NOMO-1 (cell line): ENCODE measurements around the gene ASTN2.
"Not testable (repeated sequence)": the region's sequence is repeated elsewhere in the genome, so short reads cannot be mapped to it uniquely, and the experiment has no call there.

Experiments
- DNase-seq, 2 experiments: peaks; one replicate each; lab custom pipeline; 2025; ENCODE audit not compliant: unreplicated experiment in 2 of 2; lab: John Stamatoyannopoulos, UW

The ASTN2 gene

GRCh38 chr9:117083559-117083958 lies 331.3 kb downstream of the ASTN2 start:
- DNase-seq, result no peak

- DNase-seq, result no peak
These were observed 333.1 kb downstream of the ASTN2 start for GRCh38 chr9:117081641-117082317.

GRCh38 chr9:117080765-117081390 lies 334.0 kb downstream of the ASTN2 start:
- no peak for DNase-seq

DNA sequence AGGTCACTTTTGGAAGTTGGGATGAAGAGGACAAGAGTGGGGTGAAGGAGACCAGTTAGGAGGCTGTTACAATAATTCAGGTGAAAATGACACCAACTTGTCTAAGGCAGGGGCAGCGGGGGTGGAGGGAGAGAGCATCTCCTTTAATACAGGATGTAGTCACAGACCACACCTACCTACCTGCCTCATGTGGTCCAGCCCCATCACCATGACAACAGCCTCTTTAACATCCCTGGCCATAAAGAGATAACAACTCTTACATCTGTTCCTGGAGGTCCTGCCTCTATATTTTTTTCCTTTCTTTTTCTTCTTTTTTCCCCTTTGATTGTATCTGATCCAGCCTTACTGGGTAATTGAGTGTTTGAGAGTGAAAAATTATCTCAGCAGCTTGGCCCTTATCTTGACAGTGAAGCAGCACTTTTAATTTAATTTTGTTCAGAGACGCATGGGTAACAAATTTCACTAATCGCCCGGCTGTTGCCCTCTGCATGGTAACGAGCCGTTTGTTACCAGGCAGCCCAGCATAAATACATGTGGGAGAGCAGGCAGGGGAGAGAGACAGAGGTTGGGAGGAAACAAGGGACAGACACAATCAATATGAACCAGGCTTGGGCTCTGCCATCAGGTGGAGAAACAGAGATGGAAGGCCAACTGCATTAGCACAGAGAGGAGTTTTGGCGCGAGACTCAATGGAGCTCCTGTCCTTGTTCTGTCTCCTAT lies 338.1 kb downstream of the ASTN2 start:
- no peak for DNase-seq

DNA sequence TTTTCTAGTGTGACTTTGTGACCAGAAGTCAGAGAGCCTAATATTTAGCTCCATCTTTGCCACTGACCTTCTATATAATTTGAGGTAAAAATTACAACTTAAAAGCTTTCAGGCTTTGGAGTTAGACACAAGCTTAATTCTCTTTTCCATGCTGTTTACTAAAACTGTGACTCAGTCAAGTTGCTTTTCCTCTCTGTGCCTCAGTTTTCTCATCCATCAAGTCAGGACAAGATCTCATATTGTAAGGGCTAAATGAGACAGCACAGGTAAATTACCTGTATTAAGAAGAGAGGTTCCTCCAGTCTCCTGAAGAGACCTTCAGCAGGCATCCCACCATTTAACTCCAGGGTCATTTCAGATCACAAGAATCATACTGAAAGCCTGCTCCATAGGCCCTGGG lies 339.2 kb downstream of the ASTN2 start:
- no peak for DNase-seq

GRCh38 chr9:117074784-117075520 lies 339.9 kb downstream of the ASTN2 start:
- no peak for DNase-seq

DNA sequence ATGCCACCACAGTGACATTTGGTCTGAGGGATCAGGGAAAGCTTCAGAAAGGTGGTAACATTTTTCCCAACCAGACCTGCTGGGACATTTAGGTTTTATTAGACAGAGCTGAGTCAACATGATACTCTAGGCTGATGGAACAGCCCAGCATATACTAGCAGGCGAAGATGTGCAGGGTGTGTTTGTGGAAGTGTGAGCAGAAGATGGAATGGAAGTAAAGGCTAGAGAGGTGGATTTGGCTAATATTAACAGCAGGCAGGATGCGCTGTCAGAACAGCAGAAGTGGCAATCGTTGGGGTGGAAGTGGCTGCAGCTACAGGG lies 340.6 kb downstream of the ASTN2 start:
- no peak for DNase-seq

GRCh38 chr9:117073539-117074341 lies 341.1 kb downstream of the ASTN2 start:
- DNase-seq, result no peak

DNA sequence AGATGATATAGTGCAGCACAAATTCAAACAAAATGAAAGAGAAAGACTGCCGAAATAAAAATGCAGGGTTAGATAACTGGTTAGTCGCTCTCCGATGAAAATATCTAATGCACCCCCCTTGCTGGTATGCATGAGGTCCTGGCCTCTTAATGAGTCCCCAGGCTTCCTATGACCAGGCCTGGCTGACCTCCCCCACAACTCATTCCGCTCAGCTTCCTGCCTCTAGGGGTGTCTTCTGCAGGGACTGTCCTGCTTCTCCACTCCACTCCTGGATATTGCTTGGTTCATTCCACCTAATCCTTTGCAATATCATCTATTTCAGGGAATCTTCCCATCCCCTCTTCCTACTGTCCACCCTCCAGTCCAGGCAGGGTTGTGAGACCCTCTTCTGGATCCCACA lies 341.8 kb downstream of the ASTN2 start:
- no peak for DNase-seq

DNA sequence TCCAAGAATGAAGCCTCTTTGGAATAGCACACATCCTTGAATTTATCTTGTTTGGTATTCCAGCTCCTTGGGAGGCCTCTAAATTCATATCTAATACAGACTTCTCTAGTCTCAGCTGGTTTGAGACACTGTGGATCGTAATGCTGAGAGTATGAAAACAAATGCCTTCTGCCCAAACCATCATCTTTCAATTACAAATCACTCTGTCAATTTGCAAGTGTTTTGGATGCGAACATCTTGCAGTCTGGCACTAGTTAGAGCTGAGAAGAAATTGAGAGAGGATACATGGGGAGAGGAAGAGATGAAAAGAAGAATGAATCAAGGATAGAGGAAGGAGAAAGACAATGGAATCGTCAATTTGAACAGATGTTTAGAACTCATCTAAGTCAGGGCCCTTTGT lies 342.6 kb downstream of the ASTN2 start:
- DNase-seq, result no peak

DNA sequence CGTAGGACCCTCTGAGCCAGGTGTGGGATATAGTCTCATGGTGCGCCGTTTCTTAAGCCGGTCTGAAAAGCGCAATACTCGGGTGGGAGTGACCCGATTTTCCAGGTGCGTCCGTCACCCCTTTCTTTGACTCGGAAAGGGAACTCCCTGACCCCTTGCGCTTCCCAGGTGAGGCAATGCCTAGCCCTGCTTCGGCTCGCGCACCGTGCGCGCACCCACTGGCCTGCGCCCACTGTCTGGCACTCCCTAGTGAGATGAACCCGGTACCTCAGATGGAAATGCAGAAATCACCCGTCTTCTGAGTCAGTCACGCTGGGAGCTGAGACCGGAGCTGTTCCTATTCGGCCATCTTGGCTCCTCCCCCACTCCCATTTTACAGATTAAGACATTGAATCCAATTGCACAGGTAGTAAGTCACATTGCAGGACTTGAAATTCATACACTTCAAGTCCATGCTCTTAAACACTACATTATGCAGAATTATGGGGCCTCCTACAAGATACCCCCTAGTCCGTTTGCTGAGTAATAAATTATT lies 343.1 kb downstream of the ASTN2 start:
- not testable (repeated sequence) for DNase-seq

DNA sequence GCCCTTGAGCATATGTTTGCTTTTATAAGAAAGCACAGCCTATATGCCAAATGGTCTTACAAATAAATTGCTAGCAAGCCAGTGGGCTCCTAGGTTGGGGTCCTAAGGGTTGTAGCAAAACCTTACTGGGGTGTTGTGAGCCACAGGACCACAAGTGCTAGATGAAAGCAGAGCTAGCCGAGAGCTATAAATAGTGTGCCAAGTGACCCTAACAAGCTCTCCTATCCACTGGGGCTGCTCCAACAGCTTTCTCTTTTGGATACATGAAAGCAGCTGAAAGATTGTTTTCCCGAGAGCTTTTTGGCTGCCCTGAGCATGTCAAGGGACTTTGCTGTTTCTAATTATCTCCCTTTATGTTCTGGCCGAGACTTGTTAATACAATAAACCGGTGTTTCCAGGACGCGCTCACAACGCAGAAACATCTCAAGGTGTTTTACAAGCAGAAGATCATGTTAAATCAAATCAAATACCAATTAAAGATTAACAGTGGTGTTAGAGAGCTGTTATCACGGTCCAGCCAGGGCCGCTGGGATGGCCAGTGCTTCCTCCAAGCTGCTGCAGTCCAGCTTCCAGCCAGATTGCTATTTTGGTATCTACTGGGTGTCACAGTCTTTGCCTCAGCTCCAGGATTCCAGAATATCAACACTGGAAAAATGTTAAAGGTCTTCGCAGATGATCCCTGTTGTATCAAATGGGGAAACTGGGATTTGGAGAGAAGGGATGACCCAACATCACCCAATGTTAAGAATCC lies 351.0 kb downstream of the ASTN2 start:
- DNase-seq, result no peak

GRCh38 chr9:117060963-117061362 lies 353.9 kb downstream of the ASTN2 start:
- DNase-seq, result no peak

DNA sequence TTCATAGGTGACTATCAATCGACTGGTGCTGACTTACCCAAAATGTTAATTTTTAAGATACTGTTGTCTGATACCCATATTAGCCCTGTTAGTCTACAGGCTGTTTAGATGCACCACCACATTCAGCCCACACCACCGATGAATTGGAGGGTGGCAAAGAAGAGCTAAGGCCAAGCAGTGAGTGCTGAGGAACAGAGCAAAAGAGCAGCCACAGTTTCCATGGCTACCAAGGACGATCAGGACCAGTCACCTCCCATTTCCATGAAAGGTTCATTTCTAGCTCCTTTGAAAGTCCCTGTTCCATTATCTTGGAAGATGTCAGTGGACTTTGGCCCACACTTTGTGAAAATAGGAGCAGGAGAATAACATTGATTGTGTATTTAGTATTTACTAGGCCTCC lies 364.9 kb downstream of the ASTN2 start:
- no peak for DNase-seq

- DNase-seq, result no peak
These were observed 368.1 kb downstream of the ASTN2 start for GRCh38 chr9:117046666-117047327.

DNA sequence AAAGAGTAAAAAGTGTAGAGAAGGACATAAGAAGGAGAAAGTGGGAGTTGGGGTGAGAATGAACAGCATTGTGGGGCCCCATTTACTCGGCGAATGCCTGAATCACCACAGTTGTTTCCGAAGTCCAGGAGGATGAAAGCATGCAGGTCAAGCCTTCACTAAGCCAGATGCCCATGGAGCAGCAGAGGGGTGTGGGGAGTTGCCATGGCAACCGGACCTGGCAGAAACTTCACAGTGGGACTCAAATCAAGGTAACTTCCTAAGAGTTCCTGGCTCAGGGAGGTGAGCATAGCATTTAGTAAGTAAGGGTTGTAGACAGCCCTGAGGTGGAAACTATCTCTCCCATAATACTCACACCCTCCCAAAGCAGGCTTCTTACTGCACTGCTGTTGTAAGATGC lies 370.6 kb downstream of the ASTN2 start:
- no peak for DNase-seq

- DNase-seq, result no peak
These were observed 371.7 kb downstream of the ASTN2 start for GRCh38 chr9:117043159-117043558.

DNA sequence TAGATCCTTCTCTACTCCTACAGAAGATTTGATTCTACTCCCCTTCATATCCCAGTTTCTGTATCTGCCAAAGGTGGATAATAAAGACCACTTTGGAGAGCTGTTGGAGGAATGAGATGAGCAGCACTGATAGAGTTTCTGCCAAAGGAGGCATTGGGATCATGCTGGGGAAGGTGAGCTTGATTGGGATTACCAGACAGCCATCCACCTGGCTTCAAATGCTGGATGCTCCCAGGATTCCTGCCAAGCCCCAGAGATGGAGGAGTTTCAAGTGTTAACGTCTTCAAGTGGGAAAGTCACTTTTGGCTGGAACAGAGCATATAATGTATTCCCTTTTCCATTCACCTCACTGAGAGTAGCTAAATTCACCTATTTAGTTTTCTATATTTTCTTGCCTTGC lies 379.3 kb downstream of the ASTN2 start:
- DNase-seq, result no peak

DNA sequence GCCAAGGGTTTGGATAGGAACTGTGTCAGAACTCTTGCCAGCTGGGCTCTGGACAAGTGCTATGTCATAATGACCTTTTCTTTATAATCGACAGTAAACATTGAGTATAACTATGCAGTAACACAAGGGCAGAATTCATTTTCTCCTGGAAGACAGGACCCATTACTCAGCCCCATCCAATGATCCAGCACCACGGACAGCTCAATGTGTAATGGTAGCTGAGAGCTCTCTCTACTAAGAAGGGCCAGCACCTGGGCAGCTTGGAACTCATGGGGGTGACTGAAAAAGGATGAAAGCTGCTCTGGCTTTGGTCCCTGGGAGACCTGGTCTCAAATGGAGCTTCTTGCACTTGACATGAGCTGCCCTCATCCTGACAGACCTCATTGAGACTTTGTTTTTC lies 380.0 kb downstream of the ASTN2 start:
- no peak for DNase-seq
